ENCODE results near the gene SGTB.
"Not testable (repeated sequence)": the region's sequence is repeated elsewhere in the genome, so short reads cannot be mapped to it uniquely, and the experiment has no call there.

The SGTB gene

GRCh38 chr5:65734196-65734775, 12.4 kb upstream of the SGTB start:
- not testable (repeated sequence) for H3K9ac ChIP-seq (ENCODE audit: low read length)

GRCh38 chr5:65732046-65732445, 10.1 kb upstream of the SGTB start:
- H3K4me1 ChIP-seq (ENCODE audit: control insufficient read depth, insufficient read depth, low read length); H3K27ac ChIP-seq (ENCODE audit: low read depth, low read length); H3K27me3 ChIP-seq (ENCODE audit: control insufficient read depth, insufficient read depth, low read length); H3K9me3 ChIP-seq (ENCODE audit: control insufficient read depth, insufficient read depth, low read depth, low read length); H3K9ac ChIP-seq (ENCODE audit: low read length); H3K36me3 ChIP-seq (ENCODE audit: control insufficient read depth, insufficient read depth, low read length); H3K4me3 ChIP-seq (ENCODE audit: low read depth, low read length): not testable (repeated sequence)

More at GRCh38 chr5:65734196-65734775, 12.4 kb upstream of the SGTB start:
- H3K9me3 ChIP-seq (ENCODE audit: control insufficient read depth, insufficient read depth, low read depth, low read length); H3K36me3 ChIP-seq (ENCODE audit: control insufficient read depth, insufficient read depth, low read length); H3K4me3 ChIP-seq (ENCODE audit: low read depth, low read length); H3K27me3 ChIP-seq (ENCODE audit: control insufficient read depth, insufficient read depth, low read length); H3K27ac ChIP-seq (ENCODE audit: low read depth, low read length); H3K4me1 ChIP-seq (ENCODE audit: control insufficient read depth, insufficient read depth, low read length): not testable (repeated sequence)

- Histone ChIP-seq H3K9me3 (ENCODE audit: control insufficient read depth, insufficient read depth, low read depth, low read length) (no peaks in the 10 kb centered on the region), H3K27ac (ENCODE audit: low read depth, low read length) (no peak overlapping the region), H3K36me3 (ENCODE audit: control insufficient read depth, insufficient read depth, low read length) (no peaks in the 10 kb centered on the region; the same call in 1 of the 2 replicates), H3K4me3 (ENCODE audit: low read depth, low read length) (no peak overlapping the region), H3K27me3 (ENCODE audit: control insufficient read depth, insufficient read depth, low read length) (no peaks in the 10 kb centered on the region), H3K4me1 (ENCODE audit: control insufficient read depth, insufficient read depth, low read length) (no peaks in the 10 kb centered on the region), H3K9ac (ENCODE audit: low read length) (no peak overlapping the region)
Measured at GRCh38 chr5:65730910-65731309, 9.0 kb upstream of the SGTB start.

- H3K27ac ChIP-seq (ENCODE audit: low read depth, low read length): no peak overlapping the region
Measured at GRCh38 chr5:65728218-65728617, 6.3 kb upstream of the SGTB start.

GRCh38 chr5:65727491-65728156, 5.7 kb upstream of the SGTB start:
- peaks cover 7% of the 10 kb centered on the region for H3K4me1 ChIP-seq (ENCODE audit: control insufficient read depth, insufficient read depth, low read length)

More at GRCh38 chr5:65728218-65728617, 6.3 kb upstream of the SGTB start:
- H3K9me3 ChIP-seq (ENCODE audit: control insufficient read depth, insufficient read depth, low read depth, low read length): no peaks in the 10 kb centered on the region
- H3K27me3 ChIP-seq (ENCODE audit: control insufficient read depth, insufficient read depth, low read length): no peaks in the 10 kb centered on the region
- no peaks in the 10 kb centered on the region; the same call in 1 of the 2 replicates for H3K36me3 ChIP-seq (ENCODE audit: control insufficient read depth, insufficient read depth, low read length)
- no peak overlapping the region for H3K9ac ChIP-seq (ENCODE audit: low read length)
- H3K4me1 ChIP-seq (ENCODE audit: control insufficient read depth, insufficient read depth, low read length): peaks cover 7% of the 10 kb centered on the region
- H3K4me3 ChIP-seq (ENCODE audit: low read depth, low read length): no peak overlapping the region

GRCh38 chr5:65722575-65723403, 880 bp upstream of the SGTB start:
- Histone ChIP-seq H3K27ac (ENCODE audit: low read depth, low read length) (peak overlapping the region; percentile 77), H3K27me3 (ENCODE audit: control insufficient read depth, insufficient read depth, low read length) (no peaks in the 10 kb centered on the region), H3K4me3 (ENCODE audit: low read depth, low read length) (peak overlapping the region; percentile 97), H3K4me1 (ENCODE audit: control insufficient read depth, insufficient read depth, low read length) (peaks cover 13% of the 10 kb centered on the region), H3K9ac (ENCODE audit: low read length) (peak overlapping the region; percentile 92), H3K9me3 (ENCODE audit: control insufficient read depth, insufficient read depth, low read depth, low read length) (no peaks in the 10 kb centered on the region), H3K36me3 (ENCODE audit: control insufficient read depth, insufficient read depth, low read length) (peaks cover 13% of the 10 kb centered on the region)

More at GRCh38 chr5:65727491-65728156, 5.7 kb upstream of the SGTB start:
- Histone ChIP-seq H3K4me3 (ENCODE audit: low read depth, low read length) (no peak overlapping the region), H3K9me3 (ENCODE audit: control insufficient read depth, insufficient read depth, low read depth, low read length) (no peaks in the 10 kb centered on the region), H3K9ac (ENCODE audit: low read length) (no peak overlapping the region), H3K36me3 (ENCODE audit: control insufficient read depth, insufficient read depth, low read length) (no peaks in the 10 kb centered on the region), H3K27me3 (ENCODE audit: control insufficient read depth, insufficient read depth, low read length) (no peaks in the 10 kb centered on the region), H3K27ac (ENCODE audit: low read depth, low read length) (no peak overlapping the region)

GRCh38 chr5:65721050-65721719, 724 bp downstream of the SGTB start:
- peak overlapping the region; percentile 70; the same call in 1 of the 2 replicates for H3K27ac ChIP-seq (ENCODE audit: low read depth, low read length)
- no peaks in the 10 kb centered on the region for H3K27me3 ChIP-seq (ENCODE audit: control insufficient read depth, insufficient read depth, low read length)
- peaks cover 13% of the 10 kb centered on the region for H3K4me1 ChIP-seq (ENCODE audit: control insufficient read depth, insufficient read depth, low read length)
- peaks cover 22% of the 10 kb centered on the region for H3K36me3 ChIP-seq (ENCODE audit: control insufficient read depth, insufficient read depth, low read length)
- no peaks in the 10 kb centered on the region for H3K9me3 ChIP-seq (ENCODE audit: control insufficient read depth, insufficient read depth, low read depth, low read length)
- H3K9ac ChIP-seq (ENCODE audit: low read length): peak overlapping the region; percentile 88
- peak overlapping the region; percentile 97 for H3K4me3 ChIP-seq (ENCODE audit: low read depth, low read length)

GRCh38 chr5:65718576-65719310, 3.2 kb downstream of the SGTB start:
- H3K4me1 ChIP-seq (ENCODE audit: control insufficient read depth, insufficient read depth, low read length): peaks cover 6% of the 10 kb centered on the region; the same call in 1 of the 2 replicates
- H3K9me3 ChIP-seq (ENCODE audit: control insufficient read depth, insufficient read depth, low read depth, low read length): no peaks in the 10 kb centered on the region
- H3K4me3 ChIP-seq (ENCODE audit: low read depth, low read length): no peak overlapping the region
- peaks cover 22% of the 10 kb centered on the region for H3K36me3 ChIP-seq (ENCODE audit: control insufficient read depth, insufficient read depth, low read length)
- H3K9ac ChIP-seq (ENCODE audit: low read length): no peak overlapping the region
- no peak overlapping the region for H3K27ac ChIP-seq (ENCODE audit: low read depth, low read length)
- no peaks in the 10 kb centered on the region for H3K27me3 ChIP-seq (ENCODE audit: control insufficient read depth, insufficient read depth, low read length)

- Histone ChIP-seq H3K27ac (ENCODE audit: low read depth, low read length) (no peak overlapping the region), H3K27me3 (ENCODE audit: control insufficient read depth, insufficient read depth, low read length) (no peaks in the 10 kb centered on the region), H3K36me3 (ENCODE audit: control insufficient read depth, insufficient read depth, low read length) (peaks cover 26% of the 10 kb centered on the region), H3K9me3 (ENCODE audit: control insufficient read depth, insufficient read depth, low read depth, low read length) (no peaks in the 10 kb centered on the region), H3K4me1 (ENCODE audit: control insufficient read depth, insufficient read depth, low read length) (no peaks in the 10 kb centered on the region), H3K9ac (ENCODE audit: low read length) (no peak overlapping the region), H3K4me3 (ENCODE audit: low read depth, low read length) (no peak overlapping the region)
Measured at GRCh38 chr5:65708145-65708544, 13.8 kb downstream of the SGTB start.

- no peak overlapping the region for H3K4me3 ChIP-seq (ENCODE audit: low read depth, low read length)
- no peaks in the 10 kb centered on the region for H3K27me3 ChIP-seq (ENCODE audit: control insufficient read depth, insufficient read depth, low read length)
- no peak overlapping the region for H3K27ac ChIP-seq (ENCODE audit: low read depth, low read length)
- no peak overlapping the region for H3K9ac ChIP-seq (ENCODE audit: low read length)
- peaks cover 29% of the 10 kb centered on the region for H3K36me3 ChIP-seq (ENCODE audit: control insufficient read depth, insufficient read depth, low read length)
- H3K4me1 ChIP-seq (ENCODE audit: control insufficient read depth, insufficient read depth, low read length): no peaks in the 10 kb centered on the region
- H3K9me3 ChIP-seq (ENCODE audit: control insufficient read depth, insufficient read depth, low read depth, low read length): no peaks in the 10 kb centered on the region
Measured at GRCh38 chr5:65707663-65708062, 14.2 kb downstream of the SGTB start.
